ENCODE data around the gene RAN. TPM values are rescaled to one million over a fixed set of nuclear protein-coding genes. Genes with fewer than 3 reads are reported as not detected.

The RAN gene
- total RNA-seq, 1 experiment from 2014 or later = 1,193 TPM

DNA sequence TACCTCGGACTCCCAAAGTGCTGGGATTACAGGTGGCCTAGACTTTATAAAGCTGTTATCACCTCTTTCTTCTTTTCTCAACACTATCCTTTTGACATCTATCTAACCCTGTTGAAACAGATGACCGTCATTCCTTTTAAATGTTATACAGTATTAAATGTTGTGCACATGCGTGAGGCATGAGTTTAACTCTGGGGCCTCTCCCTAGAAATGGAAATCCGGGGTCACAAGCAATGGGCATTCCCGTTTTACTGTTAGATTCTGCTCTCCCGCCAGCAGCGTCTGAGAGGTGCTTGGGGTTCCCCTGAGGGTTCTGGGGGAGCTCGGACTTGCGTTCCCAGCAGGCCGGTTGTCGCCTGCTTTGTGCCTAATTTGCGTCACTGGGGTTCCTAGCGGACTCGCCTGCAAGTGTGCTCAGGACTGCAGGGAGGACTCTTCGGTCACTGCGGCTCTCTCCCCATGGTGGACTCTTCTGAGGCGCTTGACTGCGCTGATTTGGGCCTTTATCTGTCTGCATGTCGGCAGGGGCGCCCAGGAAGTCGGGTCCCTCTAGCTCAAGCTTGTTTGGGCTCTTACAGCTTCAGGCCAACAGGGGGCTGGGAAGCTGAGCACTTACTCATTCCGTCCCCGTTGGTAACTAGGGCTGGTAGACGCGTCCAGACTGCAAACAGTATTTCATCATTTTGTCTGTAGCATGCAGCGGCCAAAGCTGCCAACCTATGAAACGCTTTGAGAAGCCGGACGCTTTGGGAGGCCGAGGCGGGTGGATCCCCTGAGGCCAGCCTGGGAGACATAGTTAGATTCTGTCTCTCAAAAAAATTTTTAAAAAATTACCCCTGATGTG is 1.2 kb upstream of the RAN start:
- ChIA-PET CTCF (interaction anchor here (0.5 to 0.7 kb wide), 2 partner anchors 20 to 44 kb away, joined by 4 to 5 read pairs; no protein-coding TSS in a partner anchor), POLR2A (no interaction called here)
- H3K4me3 ChIP-seq (ENCODE audit: low read depth in 2 of 2, low read length in 2 of 2) = peak overlapping the region; percentile 60 to 90
- TSS peak; percentile 91 for BruUV-seq (replicated peaks)
- intact Hi-C loops (cut with micrococcal nuclease; ENCODE audit: unreplicated experiment) (no loop called here), in situ Hi-C loops (cut with HindIII; ENCODE audit: low pct_unique_long_range_greater_than_20kb, low sequenced_read_pairs) (no loop called here)
- H3K9me3 ChIP-seq (ENCODE audit: control insufficient read depth, insufficient read depth, low read depth, low read length) = no peaks in the 10 kb centered on the region
- H3K27me3 ChIP-seq (ENCODE audit: control insufficient read depth, insufficient read depth, low read length) = no peaks in the 10 kb centered on the region
- H3K27ac ChIP-seq (ENCODE audit: low read length) = peak overlapping the region; percentile 91
- ATAC-seq (peak; percentile 77), DNase-seq (ENCODE audit: low read depth, low spot score) (peak; percentile 64)
- peak; percentile 74 for TF ChIP-seq CTCF (IDR thresholded peaks at IDR 0.05)
- no peak for TF ChIP-seq SIN3A (IDR thresholded peaks at IDR 0.05; ENCODE audit: borderline replicate concordance, insufficient read depth, low read depth, low read length)
- no peak; the same call in 1 of the 2 replicates for TF ChIP-seq POLR2AphosphoS5 (IDR thresholded peaks at IDR 0.05; ENCODE audit: low read depth, low read length)
- no peak for TF ChIP-seq REST (IDR thresholded peaks at IDR 0.05; ENCODE audit: insufficient read depth in 1 of 2, low read depth in 2 of 2, low read length in 1 of 2)
- H3K36me3 ChIP-seq (ENCODE audit: control insufficient read depth, insufficient read depth, low read length) = peaks cover 25% of the 10 kb centered on the region
- H3K4me1 ChIP-seq (ENCODE audit: control insufficient read depth, insufficient read depth, low read length) = peaks cover 21% of the 10 kb centered on the region

GRCh38 chr12:130872179-130873096 is 572 bp downstream of the RAN start:
- ChIA-PET CTCF (no interaction called here), POLR2A (no interaction called here)
- Histone ChIP-seq H3K27ac (ENCODE audit: low read length) (peak overlapping the region; percentile 96), H3K36me3 (ENCODE audit: control insufficient read depth, insufficient read depth, low read length) (peaks cover 41% of the 10 kb centered on the region), H3K9me3 (ENCODE audit: control insufficient read depth, insufficient read depth, low read depth, low read length) (no peaks in the 10 kb centered on the region), H3K4me1 (ENCODE audit: control insufficient read depth, insufficient read depth, low read length) (peaks cover 33% of the 10 kb centered on the region), H3K4me3 (ENCODE audit: low read depth in 2 of 2, low read length in 2 of 2) (peak overlapping the region; percentile 86 to 94), H3K27me3 (ENCODE audit: control insufficient read depth, insufficient read depth, low read length) (no peaks in the 10 kb centered on the region)
- intact Hi-C loops (cut with micrococcal nuclease; ENCODE audit: unreplicated experiment) = no loop called here
- in situ Hi-C loops (cut with HindIII; ENCODE audit: low pct_unique_long_range_greater_than_20kb, low sequenced_read_pairs) = no loop called here
- BruUV-seq (replicated peaks) = no TSS peak
- TF ChIP-seq SIN3A (IDR thresholded peaks at IDR 0.05; ENCODE audit: borderline replicate concordance, insufficient read depth, low read depth, low read length) = 0 out of 2 replicates have a peak, but pooled peaks have one; percentile 8
- no peak for TF ChIP-seq TCF7L2 (IDR thresholded peaks at IDR 0.05; ENCODE audit: low read depth, low read length)
- no peak for TF ChIP-seq CTCF (IDR thresholded peaks at IDR 0.05)
- TF ChIP-seq REST (IDR thresholded peaks at IDR 0.05; ENCODE audit: insufficient read depth in 1 of 2, low read depth in 2 of 2, low read length in 1 of 2) = no peak
- ATAC-seq = peak; percentile 57
- DNase-seq (ENCODE audit: low read depth, low spot score) = no peak
